ENCODE measurements around the gene ABCA9.
"Not testable (repeated sequence)": the region's sequence is repeated elsewhere in the genome, so short reads cannot be mapped to it uniquely, and the experiment has no call there.

The ABCA9 gene

GRCh38 chr17:68961214-68961882, 99.4 kb downstream of the ABCA9 start:
- no peak overlapping the region for H3K4me3 ChIP-seq (ENCODE audit: low read depth, low read length)
- TF ChIP-seq CTCF (IDR thresholded peaks at IDR 0.05; ENCODE audit: borderline replicate concordance, insufficient read depth, low read depth, low read length): no peak

GRCh38 chr17:68959117-68959516, 101.6 kb downstream of the ABCA9 start:
- not testable (repeated sequence) for H3K4me3 ChIP-seq (ENCODE audit: low read depth, low read length)

GRCh38 chr17:68957944-68958343, 102.8 kb downstream of the ABCA9 start:
- no peak overlapping the region for H3K4me3 ChIP-seq (ENCODE audit: low read depth, low read length)
- no peak for TF ChIP-seq CTCF (IDR thresholded peaks at IDR 0.05; ENCODE audit: borderline replicate concordance, insufficient read depth, low read depth, low read length)

GRCh38 chr17:68955181-68955841, 105.4 kb downstream of the ABCA9 start, which contains the start of gene ABCA8:
TSS of gene ABCA8 (minus strand) at chr17:68955392. CDS start at chr17:68942034, 13,358 bp downstream.
- H3K4me3 ChIP-seq (ENCODE audit: low read depth, low read length): no peak within 1 kb of the TSS
- TF ChIP-seq CTCF (IDR thresholded peaks at IDR 0.05; ENCODE audit: borderline replicate concordance, insufficient read depth, low read depth, low read length): no peak

GRCh38 chr17:68954146-68954896, 106.4 kb downstream of the ABCA9 start:
- TF ChIP-seq CTCF (IDR thresholded peaks at IDR 0.05; ENCODE audit: borderline replicate concordance, insufficient read depth, low read depth, low read length): no peak
- no peak overlapping the region for H3K4me3 ChIP-seq (ENCODE audit: low read depth, low read length)

GRCh38 chr17:68953340-68953997, 107.3 kb downstream of the ABCA9 start:
- no peak for TF ChIP-seq CTCF (IDR thresholded peaks at IDR 0.05; ENCODE audit: borderline replicate concordance, insufficient read depth, low read depth, low read length)
- H3K4me3 ChIP-seq (ENCODE audit: low read depth, low read length): no peak overlapping the region

GRCh38 chr17:68950725-68951124, 110.0 kb downstream of the ABCA9 start:
- no peak overlapping the region for H3K4me3 ChIP-seq (ENCODE audit: low read depth, low read length)
- TF ChIP-seq CTCF (IDR thresholded peaks at IDR 0.05; ENCODE audit: borderline replicate concordance, insufficient read depth, low read depth, low read length): no peak

- H3K4me3 ChIP-seq (ENCODE audit: low read depth, low read length): not testable (repeated sequence)
Observed at GRCh38 chr17:68947868-68948267, 112.9 kb downstream of the ABCA9 start.

Measured in GM12875 (cell line).